Thymus (tissue), 11 donors: ENCODE data around the gene TMEM238. TPM values are rescaled to one million over a fixed set of nuclear protein-coding genes. Genes with fewer than 3 reads are reported as not detected.

Experiments
- DNase-seq, 9 donors: peaks; one replicate each; pipeline ENCODE4 v3.0.0-alpha.2; 2013; ENCODE audit warnings: low spot score in 9 of 9, low read depth in 6 of 9, missing footprints in 1 of 9
- H3K27ac ChIP-seq, 2 donors: one replicate each; pipeline ENCODE4 v1.5.1; 2013; ENCODE audit warnings: control low read depth in 1 of 2, low read depth in 1 of 2, low read length in 1 of 2, mild to moderate bottlenecking in 1 of 2, moderate library complexity in 1 of 2
- H3K27me3 ChIP-seq, 2 donors: one replicate each; pipeline ENCODE4 v1.5.1; 2013; ENCODE audit warnings: low read length in 1 of 2; ENCODE audit not compliant: control insufficient read depth in 2 of 2, insufficient read depth in 1 of 2
- H3K36me3 ChIP-seq, 2 donors: one replicate each; pipeline ENCODE4 v1.5.1; 2013; ENCODE audit warnings: low read length in 1 of 2, mild to moderate bottlenecking in 1 of 2, moderate library complexity in 1 of 2; ENCODE audit not compliant: control insufficient read depth in 2 of 2, insufficient read depth in 2 of 2
- H3K4me1 ChIP-seq, 2 donors: one replicate each; pipeline ENCODE4 v1.5.1; 2013; ENCODE audit warnings: low read length in 2 of 2; ENCODE audit not compliant: control insufficient read depth in 2 of 2, insufficient read depth in 2 of 2
- H3K4me3 ChIP-seq, 2 donors: one replicate each; pipeline ENCODE4 v1.5.1; 2013; ENCODE audit warnings: low read length in 2 of 2, control low read depth in 1 of 2, mild to moderate bottlenecking in 1 of 2
- H3K9me3 ChIP-seq, 2 donors: one replicate each; pipeline ENCODE4 v1.5.1; 2013; ENCODE audit warnings: low read length in 1 of 2, mild to moderate bottlenecking in 1 of 2; ENCODE audit not compliant: control insufficient read depth in 2 of 2, insufficient read depth in 1 of 2
- whole genome bisulfite sequencing: extraction: QIAGEN DNeasy Blood & Tissue Kit; methylation state at CpG from one replicate; pipeline ENCODE4 v1.1.7; 2013; 5-methylcytosine and 5-hydroxymethylcytosine counted together
- polyA plus RNA-seq: library from polyadenylated mRNA; stranded (reverse); fragments of 200-250 nt; gene quantifications from one replicate; pipeline ENCODE4 v1.2.3, GENCODE V29; 2013
- total RNA-seq: library from RNA; stranded (reverse); fragments of 120-200 nt; gene quantifications from one replicate; pipeline ENCODE4 v1.2.4, GENCODE V29; 2013
- donor health status: healthy.

TMEM238 gene
- total and polyA plus RNA-seq, 2 donors, result 0.23 to 2.5 TPM

DNA sequence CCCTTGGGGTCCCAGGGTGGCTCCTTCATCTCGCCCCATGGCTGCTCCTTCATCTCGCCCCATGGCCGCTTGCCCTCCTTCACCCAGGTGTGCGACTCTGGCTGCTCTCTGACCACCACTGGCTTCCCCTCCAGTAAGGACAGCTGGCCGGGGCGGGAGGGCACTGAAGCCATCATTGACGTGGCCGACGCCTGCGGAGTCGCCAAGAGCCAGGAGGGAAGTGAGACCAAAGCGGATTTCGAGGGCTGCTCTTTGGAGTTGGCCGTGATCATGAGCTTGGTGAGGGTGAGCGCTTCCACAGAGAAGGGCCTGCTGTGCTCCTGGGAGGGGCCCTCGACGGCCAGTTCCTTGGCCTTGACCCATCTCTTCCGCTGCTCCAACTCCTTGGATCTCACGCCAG is 25.6 kb downstream of the TMEM238 start:
- Histone ChIP-seq H3K4me1 (peaks cover 8% of the 10 kb centered on the region in 2 donors), H3K27ac (peak overlapping the region in 1 of 2 donors; percentile 46), H3K9me3 (peaks cover 0 to 4% of the 10 kb centered on the region in 2 donors), H3K36me3 (no peaks in the 10 kb centered on the region), H3K27me3 (peaks cover 30 to 66% of the 10 kb centered on the region in 2 donors), H3K4me3 (no peak overlapping the region)
- 93% methylated on average over 19 of the region's 19 CpGs for WGBS
- DNase-seq, result no peak

DNA sequence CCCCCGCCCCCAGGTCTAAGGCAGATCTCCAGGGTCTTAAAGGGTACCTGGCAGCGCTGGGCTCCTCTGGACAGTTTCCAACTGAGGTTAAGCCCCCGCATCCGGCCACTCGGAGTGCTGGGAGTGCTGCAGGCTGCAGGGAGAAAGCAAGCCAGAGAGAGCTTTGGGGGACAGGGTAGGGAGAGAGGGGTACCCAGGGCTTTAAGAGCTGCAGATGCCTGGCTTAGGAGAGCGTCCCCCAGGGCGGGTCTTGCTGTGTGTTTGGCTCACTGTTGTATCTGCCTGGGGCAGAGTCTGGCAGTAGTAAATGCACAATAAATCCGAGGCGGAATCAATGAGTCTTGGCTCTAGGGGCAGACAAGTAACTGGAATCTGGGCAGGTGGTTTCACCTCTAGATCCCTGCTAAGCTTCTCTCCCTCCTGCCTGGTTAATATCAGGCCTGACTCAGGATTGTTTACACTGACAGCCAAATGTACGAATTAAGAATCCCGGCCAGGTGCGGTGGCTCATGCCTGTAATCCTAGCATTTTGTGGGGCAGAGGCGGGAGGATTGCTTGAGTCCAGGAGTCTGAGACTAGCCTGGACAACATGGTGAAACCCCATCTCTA is 28.8 kb downstream of the TMEM238 start:
- Histone ChIP-seq H3K27ac (peak overlapping the region in 1 of 2 donors; percentile 32), H3K27me3 (peaks cover 46 to 82% of the 10 kb centered on the region in 2 donors), H3K4me3 (no peak overlapping the region), H3K4me1 (peaks cover 11 to 12% of the 10 kb centered on the region in 2 donors), H3K36me3 (no peaks in the 10 kb centered on the region), H3K9me3 (peaks cover 1 to 14% of the 10 kb centered on the region in 2 donors)
- 42% methylated on average over 13 of the region's 13 CpGs for WGBS
- DNase-seq, result no peak

DNA sequence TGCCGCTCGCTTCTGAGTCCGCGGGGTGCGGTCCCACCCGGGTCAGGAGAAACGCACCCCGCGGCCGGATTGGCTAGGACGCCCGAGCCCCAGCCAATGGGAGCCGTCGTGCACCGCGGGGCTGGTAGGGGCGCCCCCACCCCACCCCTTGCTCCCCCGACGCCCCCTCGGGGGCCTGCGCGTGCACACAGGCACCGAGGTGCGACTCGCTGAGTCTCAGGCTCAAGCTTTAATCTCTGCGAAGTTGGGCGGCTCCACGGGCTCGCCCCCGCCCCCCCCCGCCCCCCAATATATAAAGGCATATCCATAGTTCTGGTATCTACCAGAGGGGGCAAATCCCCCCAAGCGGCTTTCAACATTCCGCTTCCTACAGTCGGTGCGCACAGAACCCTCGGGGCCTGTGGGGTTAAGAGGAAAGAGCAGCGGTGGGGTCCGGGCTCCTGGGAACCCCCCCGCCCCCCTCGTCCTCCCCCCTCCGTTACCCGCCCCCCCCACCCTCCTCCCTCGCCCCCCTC is 29.3 kb downstream of the TMEM238 start, which contains the start of gene COX6B2:
TSS of gene COX6B2 (minus strand) at position 22 of the 515 bp plus-strand sequence. CDS start 198 bp downstream, outside the sequence.
- 3% methylated on average over 43 of the region's 43 CpGs for WGBS
- peaks cover 11 to 12% of the 10 kb centered on the region in 2 donors for H3K4me1 ChIP-seq
- H3K36me3 ChIP-seq, result no peaks in the 10 kb centered on the region
- DNase-seq, result no peak
- peaks cover 46 to 82% of the 10 kb centered on the region in 2 donors for H3K27me3 ChIP-seq
- H3K27ac ChIP-seq, result peak within 1 kb of the TSS in 1 of 2 donors; percentile 32
- H3K4me3 ChIP-seq, result peak within 1 kb of the TSS; percentile 16 to 51
- peaks cover 1 to 14% of the 10 kb centered on the region in 2 donors for H3K9me3 ChIP-seq

DNA sequence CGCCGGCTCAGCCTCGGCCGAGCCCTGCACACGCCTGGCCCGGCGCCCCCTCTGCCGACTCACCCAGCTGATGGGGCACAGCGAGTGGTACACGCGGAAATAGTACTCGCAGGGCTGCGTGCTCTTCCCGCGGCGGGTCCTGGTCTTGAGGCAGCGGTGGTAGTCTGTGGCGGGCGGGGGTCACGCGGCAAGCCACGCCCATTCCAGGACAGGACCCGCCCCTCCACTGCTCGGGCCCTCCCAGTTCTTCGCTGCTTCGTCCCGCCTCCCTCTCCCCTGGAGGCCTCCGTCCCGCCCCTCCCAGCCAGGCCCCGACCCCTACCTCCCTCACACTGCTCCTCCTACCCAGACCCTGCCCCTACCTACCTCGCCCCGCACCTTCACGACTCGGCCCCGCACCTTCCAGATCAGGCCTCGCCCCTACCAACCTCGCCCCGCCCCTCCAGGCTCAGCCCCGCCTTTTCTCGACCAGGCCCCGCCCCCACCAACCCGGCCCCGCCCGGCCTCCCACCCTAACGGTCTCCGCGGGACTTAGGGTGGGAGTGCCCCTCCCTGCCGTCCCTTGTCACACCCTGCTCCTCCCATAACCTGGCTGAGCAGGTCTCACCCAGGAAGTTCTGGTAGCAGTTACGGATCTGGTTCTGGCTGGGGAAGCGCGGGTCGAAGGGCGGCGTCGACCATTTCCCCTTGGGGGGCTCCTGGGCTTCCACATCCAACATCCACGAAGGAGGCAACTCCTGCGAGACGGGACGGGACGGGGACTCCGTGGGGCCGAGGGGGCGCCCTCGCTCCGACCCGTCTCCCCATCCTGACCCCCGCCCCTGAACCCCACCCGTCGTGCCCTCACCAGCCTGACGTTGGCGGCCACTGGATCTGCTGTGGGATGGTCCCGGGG is 30.0 kb downstream of the TMEM238 start:
- peaks cover 1 to 14% of the 10 kb centered on the region in 2 donors for H3K9me3 ChIP-seq
- DNase-seq, result peak in 7 of 9 donors; percentile 23 to 63 (median 53)
- H3K4me1 ChIP-seq, result peaks cover 11 to 12% of the 10 kb centered on the region in 2 donors
- WGBS, result 2% methylated on average over 72 of the region's 72 CpGs
- peaks cover 46 to 82% of the 10 kb centered on the region in 2 donors for H3K27me3 ChIP-seq
- H3K27ac ChIP-seq, result no peak overlapping the region
- H3K36me3 ChIP-seq, result no peaks in the 10 kb centered on the region
- peak overlapping the region; percentile 16 to 51 for H3K4me3 ChIP-seq

DNA sequence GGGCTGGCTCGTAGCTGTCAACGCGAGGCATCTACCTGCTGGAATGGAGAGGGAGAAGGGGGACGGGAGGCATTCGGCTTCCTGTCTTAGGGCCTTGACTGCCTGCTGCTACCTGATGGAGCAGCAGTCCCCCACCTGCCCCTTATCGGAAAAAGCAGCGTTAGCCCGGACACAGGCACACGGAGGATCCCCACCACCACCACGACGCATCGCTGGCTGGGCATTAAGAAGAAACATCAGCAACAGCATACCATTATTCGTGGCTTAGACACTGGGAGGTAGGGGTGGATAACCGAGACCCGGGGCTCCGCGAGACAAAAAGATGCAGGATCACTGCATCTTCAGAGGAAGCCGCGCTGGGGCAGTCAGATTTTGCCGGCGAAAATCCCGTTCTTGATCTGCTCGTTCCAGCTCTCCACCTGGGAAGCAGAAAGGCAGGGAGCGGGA is 30.7 kb downstream of the TMEM238 start:
- no peak overlapping the region for H3K27ac ChIP-seq
- no peak for DNase-seq
- peaks cover 11 to 12% of the 10 kb centered on the region in 2 donors for H3K4me1 ChIP-seq
- peaks cover 46 to 75% of the 10 kb centered on the region in 2 donors for H3K27me3 ChIP-seq
- H3K36me3 ChIP-seq, result peaks cover 0 to 3% of the 10 kb centered on the region in 2 donors
- H3K4me3 ChIP-seq, result peak overlapping the region; percentile 16 to 51
- H3K9me3 ChIP-seq, result peaks cover 1 to 14% of the 10 kb centered on the region in 2 donors
- 7% methylated on average over 24 of the region's 24 CpGs for WGBS

DNA sequence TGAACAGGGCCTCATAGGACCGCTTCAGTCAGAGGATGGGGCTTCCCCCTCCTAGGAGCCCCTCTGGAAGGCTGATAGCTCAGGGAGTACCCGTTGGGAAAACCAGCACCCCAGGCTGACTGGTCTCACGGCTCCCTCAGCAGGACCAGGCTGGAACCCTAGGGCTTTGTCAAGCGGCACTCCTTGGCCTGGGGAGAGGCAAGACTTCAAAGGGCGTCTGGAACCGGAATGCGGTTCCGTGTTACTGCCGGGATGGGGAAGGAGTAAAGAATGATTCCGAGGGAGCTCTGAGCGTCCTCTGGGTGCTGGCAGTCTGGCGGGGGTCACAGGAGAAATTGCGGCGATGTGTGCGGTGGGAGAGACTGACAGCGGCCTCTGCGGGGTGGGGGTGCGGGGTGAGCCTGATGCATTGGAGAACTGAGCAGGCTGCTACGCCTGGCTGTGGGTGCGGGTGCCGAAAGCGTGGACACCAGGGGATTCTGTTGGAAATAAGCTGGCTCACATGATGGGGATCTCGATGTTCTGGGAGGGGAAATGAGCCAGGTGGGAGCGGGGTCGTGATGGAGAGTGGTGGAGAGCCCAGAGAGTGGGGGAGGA is 31.4 kb downstream of the TMEM238 start:
- Histone ChIP-seq H3K4me1 (peaks cover 11 to 12% of the 10 kb centered on the region in 2 donors), H3K27ac (no peak overlapping the region), H3K36me3 (peaks cover 4 to 8% of the 10 kb centered on the region in 2 donors), H3K9me3 (peaks cover 1 to 14% of the 10 kb centered on the region in 2 donors), H3K27me3 (peaks cover 46 to 70% of the 10 kb centered on the region in 2 donors), H3K4me3 (no peak overlapping the region)
- 79% methylated on average over 25 of the region's 25 CpGs for WGBS
- DNase-seq, result no peak

DNA sequence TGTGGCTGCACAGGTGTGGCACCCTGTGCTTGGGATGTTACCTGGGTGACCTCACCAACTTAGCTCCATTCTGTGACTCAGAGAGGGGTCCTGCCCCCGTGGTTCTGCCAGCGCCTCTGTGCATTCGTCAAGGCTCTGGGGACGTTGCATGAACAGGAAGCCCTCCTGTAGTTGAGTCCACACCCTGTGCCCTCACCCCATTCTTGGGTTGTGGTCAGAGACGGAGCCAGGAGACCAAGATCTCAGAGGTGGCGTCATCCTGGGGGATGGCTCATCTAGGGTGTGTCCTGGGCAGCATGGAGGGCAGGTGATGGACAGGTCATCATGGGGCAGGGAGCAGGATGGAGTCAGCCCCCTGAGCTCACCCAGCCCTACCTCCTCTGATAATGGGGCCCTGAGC is 32.1 kb downstream of the TMEM238 start:
- H3K27ac ChIP-seq, result no peak overlapping the region
- peaks cover 6 to 14% of the 10 kb centered on the region in 2 donors for H3K36me3 ChIP-seq
- no peak overlapping the region for H3K4me3 ChIP-seq
- H3K4me1 ChIP-seq, result peaks cover 11 to 12% of the 10 kb centered on the region in 2 donors
- no peak for DNase-seq
- H3K9me3 ChIP-seq, result peaks cover 1 to 14% of the 10 kb centered on the region in 2 donors
- peaks cover 46 to 64% of the 10 kb centered on the region in 2 donors for H3K27me3 ChIP-seq
- 71% methylated on average over 6 of the region's 6 CpGs for WGBS

DNA sequence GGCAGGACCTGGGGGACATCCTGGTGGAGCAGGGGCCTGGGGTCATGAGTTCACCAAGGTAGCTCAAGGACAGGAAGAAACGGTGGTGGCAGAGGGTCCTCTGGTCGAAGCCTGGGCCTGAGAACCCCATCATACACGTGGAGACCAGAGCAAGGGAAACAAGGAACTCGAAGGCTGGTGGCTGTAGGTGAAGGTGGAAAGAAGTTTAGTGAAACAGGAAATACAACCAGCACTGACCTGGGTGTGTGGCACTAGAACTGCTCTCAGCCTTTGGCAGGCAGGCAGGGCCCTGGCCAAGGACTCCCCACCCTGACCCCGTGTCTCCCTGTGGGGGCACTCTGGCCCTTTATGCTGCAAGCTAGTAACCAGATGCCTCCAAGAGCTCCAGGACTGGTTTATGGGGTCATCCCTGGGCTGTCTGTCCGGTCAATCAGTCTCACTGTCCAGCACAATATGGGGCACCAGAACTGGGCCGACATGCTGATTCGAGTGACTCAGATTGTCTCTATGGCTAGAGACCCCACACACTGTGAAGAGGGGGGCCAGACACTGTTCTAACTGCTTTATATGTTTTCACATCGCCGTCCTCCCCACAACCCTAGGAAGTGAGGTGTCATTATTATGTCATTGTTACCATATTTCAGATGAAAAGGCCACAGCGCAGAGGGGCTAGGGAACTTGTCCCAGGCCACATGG is 33.3 kb downstream of the TMEM238 start:
- Histone ChIP-seq H3K27ac (no peak overlapping the region), H3K9me3 (peaks cover 1 to 14% of the 10 kb centered on the region in 2 donors), H3K27me3 (peaks cover 38 to 52% of the 10 kb centered on the region in 2 donors), H3K4me3 (no peak overlapping the region), H3K36me3 (peaks cover 10 to 26% of the 10 kb centered on the region in 2 donors), H3K4me1 (peaks cover 11 to 12% of the 10 kb centered on the region in 2 donors)
- WGBS, result 76% methylated on average over 11 of the region's 11 CpGs
- no peak for DNase-seq
